Activated T-helper 1 cell treated with anti-CD3 and anti-CD28 coated beads, Interleukin-12 subunit alpha, Interleukin-12 subunit beta, Interleukin-2, Interleukin-4 antibody, amounts not matched to agents 30 ng/mL and 10 ng/mL and 1 ng/mL, durations not matched to agents 14 hours and 24 hours and 36 hours (primary cell): ENCODE measurements around the gene PAPPA2. TPM values are rescaled to one million over a fixed set of nuclear protein-coding genes. Genes with fewer than 3 reads are reported as not detected.

Experiments used
- DNase-seq: peaks from one replicate; pipeline ENCODE4 v3.0.0; 2021; ENCODE audit warnings: low spot score
- H3K27ac Mint-ChIP-seq: one replicate; pipeline ENCODE4 v1.8.0; 2021; ENCODE audit warnings: mild to moderate bottlenecking, mixed read lengths
- H3K27me3 Mint-ChIP-seq: one replicate; pipeline ENCODE4 v1.8.0; 2022; ENCODE audit warnings: mild to moderate bottlenecking, moderate library complexity, mixed read lengths; ENCODE audit not compliant: insufficient read depth
- H3K36me3 Mint-ChIP-seq: one replicate; pipeline ENCODE4 v1.8.0; 2021; ENCODE audit warnings: low read depth, mixed read lengths
- H3K4me1 Mint-ChIP-seq: one replicate; pipeline ENCODE4 v1.8.0; 2021; ENCODE audit warnings: low read depth, mixed read lengths
- H3K4me3 Mint-ChIP-seq: one replicate; pipeline ENCODE4 v1.8.0; 2021; ENCODE audit warnings: mild to moderate bottlenecking, moderate library complexity, mixed read lengths
- H3K9me3 Mint-ChIP-seq: one replicate; pipeline ENCODE4 v1.8.0; 2021; ENCODE audit warnings: mixed read lengths
- intact Hi-C: fragments of 100-400 bp; cut with micrococcal nuclease; formaldehyde crosslinking; loops from one replicate; pipeline ENCODE4 v1.15.1; 2024
- total RNA-seq: library from RNA; stranded (reverse); gene quantifications from 2 replicates; pipeline ENCODE4 v1.2.3, GENCODE V29; 2022

PAPPA2 gene
- total RNA-seq, 1 donor from 2014 or later, result 0.10 TPM

- H3K36me3 Mint-ChIP-seq, result no peaks in the 10 kb centered on the region
- no peak overlapping the region for H3K27ac Mint-ChIP-seq
- H3K4me3 Mint-ChIP-seq, result no peak overlapping the region
- no peaks in the 10 kb centered on the region for H3K9me3 Mint-ChIP-seq
- H3K4me1 Mint-ChIP-seq, result no peaks in the 10 kb centered on the region
- DNase-seq, result no peak
- intact Hi-C loops, result no loop called here
- no peaks in the 10 kb centered on the region for H3K27me3 Mint-ChIP-seq
Measured at GRCh38 chr1:176785056-176785455, 322.1 kb downstream of the PAPPA2 start.

- H3K9me3 Mint-ChIP-seq, result no peaks in the 10 kb centered on the region
- no peaks in the 10 kb centered on the region for H3K27me3 Mint-ChIP-seq
- DNase-seq, result no peak
- no peaks in the 10 kb centered on the region for H3K4me1 Mint-ChIP-seq
- H3K36me3 Mint-ChIP-seq, result no peaks in the 10 kb centered on the region
- H3K27ac Mint-ChIP-seq, result no peak overlapping the region
- H3K4me3 Mint-ChIP-seq, result no peak overlapping the region
- intact Hi-C loops, result no loop called here
Measured at GRCh38 chr1:176785791-176786190, 322.8 kb downstream of the PAPPA2 start.

GRCh38 chr1:176786274-176786673 is 323.3 kb downstream of the PAPPA2 start:
- no peaks in the 10 kb centered on the region for H3K9me3 Mint-ChIP-seq
- H3K27me3 Mint-ChIP-seq, result no peaks in the 10 kb centered on the region
- H3K4me3 Mint-ChIP-seq, result no peak overlapping the region
- DNase-seq, result no peak
- H3K36me3 Mint-ChIP-seq, result no peaks in the 10 kb centered on the region
- no peak overlapping the region for H3K27ac Mint-ChIP-seq
- no peaks in the 10 kb centered on the region for H3K4me1 Mint-ChIP-seq
- intact Hi-C loops, result no loop called here

GRCh38 chr1:176789571-176790090 is 326.7 kb downstream of the PAPPA2 start:
- no peaks in the 10 kb centered on the region for H3K9me3 Mint-ChIP-seq
- H3K27ac Mint-ChIP-seq, result no peak overlapping the region
- no peaks in the 10 kb centered on the region for H3K27me3 Mint-ChIP-seq
- DNase-seq, result no peak
- H3K4me1 Mint-ChIP-seq, result no peaks in the 10 kb centered on the region
- intact Hi-C loops, result no loop called here
- no peaks in the 10 kb centered on the region for H3K36me3 Mint-ChIP-seq
- no peak overlapping the region for H3K4me3 Mint-ChIP-seq

GRCh38 chr1:176790786-176791185 is 327.8 kb downstream of the PAPPA2 start:
- Mint-ChIP-seq H3K36me3 (no peaks in the 10 kb centered on the region), H3K9me3 (no peaks in the 10 kb centered on the region), H3K27me3 (no peaks in the 10 kb centered on the region), H3K27ac (no peak overlapping the region), H3K4me1 (no peaks in the 10 kb centered on the region), H3K4me3 (no peak overlapping the region)
- no peak for DNase-seq
- intact Hi-C loops, result no loop called here

- Mint-ChIP-seq H3K4me3 (no peak overlapping the region), H3K27me3 (no peaks in the 10 kb centered on the region), H3K4me1 (no peaks in the 10 kb centered on the region), H3K9me3 (no peaks in the 10 kb centered on the region), H3K36me3 (no peaks in the 10 kb centered on the region), H3K27ac (no peak overlapping the region)
- no peak for DNase-seq
- intact Hi-C loops, result no loop called here
Measured at GRCh38 chr1:176791906-176792305, 328.9 kb downstream of the PAPPA2 start.

- no peaks in the 10 kb centered on the region for H3K9me3 Mint-ChIP-seq
- H3K4me3 Mint-ChIP-seq, result no peak overlapping the region
- no peak for DNase-seq
- H3K27ac Mint-ChIP-seq, result no peak overlapping the region
- no peaks in the 10 kb centered on the region for H3K27me3 Mint-ChIP-seq
- intact Hi-C loops, result no loop called here
- no peaks in the 10 kb centered on the region for H3K4me1 Mint-ChIP-seq
- no peaks in the 10 kb centered on the region for H3K36me3 Mint-ChIP-seq
Measured at GRCh38 chr1:176794897-176795508, 332.0 kb downstream of the PAPPA2 start.

- H3K4me1 Mint-ChIP-seq, result no peaks in the 10 kb centered on the region
- no peak for DNase-seq
- no peaks in the 10 kb centered on the region for H3K36me3 Mint-ChIP-seq
- H3K9me3 Mint-ChIP-seq, result no peaks in the 10 kb centered on the region
- intact Hi-C loops, result no loop called here
- no peak overlapping the region for H3K4me3 Mint-ChIP-seq
- no peaks in the 10 kb centered on the region for H3K27me3 Mint-ChIP-seq
- no peak overlapping the region for H3K27ac Mint-ChIP-seq
Measured at GRCh38 chr1:176795929-176796328, 333.0 kb downstream of the PAPPA2 start.

- no peaks in the 10 kb centered on the region for H3K9me3 Mint-ChIP-seq
- H3K4me3 Mint-ChIP-seq, result no peak overlapping the region
- DNase-seq, result no peak
- H3K27ac Mint-ChIP-seq, result no peak overlapping the region
- no peaks in the 10 kb centered on the region for H3K36me3 Mint-ChIP-seq
- H3K4me1 Mint-ChIP-seq, result no peaks in the 10 kb centered on the region
- no peaks in the 10 kb centered on the region for H3K27me3 Mint-ChIP-seq
- intact Hi-C loops, result no loop called here
Measured at GRCh38 chr1:176796583-176796982, 333.6 kb downstream of the PAPPA2 start.

GRCh38 chr1:176799327-176799726 is 336.4 kb downstream of the PAPPA2 start:
- intact Hi-C loops, result no loop called here
- Mint-ChIP-seq H3K36me3 (no peaks in the 10 kb centered on the region), H3K4me3 (no peak overlapping the region), H3K27ac (no peak overlapping the region), H3K9me3 (no peaks in the 10 kb centered on the region), H3K4me1 (no peaks in the 10 kb centered on the region), H3K27me3 (no peaks in the 10 kb centered on the region)
- no peak for DNase-seq

- H3K4me3 Mint-ChIP-seq, result no peak overlapping the region
- H3K36me3 Mint-ChIP-seq, result no peaks in the 10 kb centered on the region
- H3K27ac Mint-ChIP-seq, result no peak overlapping the region
- intact Hi-C loops, result no loop called here
- no peaks in the 10 kb centered on the region for H3K4me1 Mint-ChIP-seq
- DNase-seq, result no peak
- H3K27me3 Mint-ChIP-seq, result no peaks in the 10 kb centered on the region
- no peaks in the 10 kb centered on the region for H3K9me3 Mint-ChIP-seq
Measured at GRCh38 chr1:176800978-176801513, 338.1 kb downstream of the PAPPA2 start.

- no peaks in the 10 kb centered on the region for H3K36me3 Mint-ChIP-seq
Measured at GRCh38 chr1:176801514-176802020, 338.6 kb downstream of the PAPPA2 start.

GRCh38 chr1:176802316-176802715 is 339.3 kb downstream of the PAPPA2 start:
- DNase-seq, result no peak
- intact Hi-C loops, result no loop called here
- Mint-ChIP-seq H3K27ac (no peak overlapping the region), H3K4me3 (no peak overlapping the region), H3K4me1 (no peaks in the 10 kb centered on the region), H3K27me3 (no peaks in the 10 kb centered on the region), H3K36me3 (no peaks in the 10 kb centered on the region), H3K9me3 (no peaks in the 10 kb centered on the region)

More at GRCh38 chr1:176801514-176802020, 338.6 kb downstream of the PAPPA2 start:
- no peaks in the 10 kb centered on the region for H3K4me1 Mint-ChIP-seq
- intact Hi-C loops, result no loop called here
- DNase-seq, result no peak
- no peak overlapping the region for H3K4me3 Mint-ChIP-seq
- H3K27ac Mint-ChIP-seq, result no peak overlapping the region
- no peaks in the 10 kb centered on the region for H3K9me3 Mint-ChIP-seq
- H3K27me3 Mint-ChIP-seq, result no peaks in the 10 kb centered on the region
